NCI-H82 treated with DMSO at 0.1 percent for 48 hours (cell line): ENCODE results near the gene CFAP119.

ENCODE experiments used
- DNase-seq: peaks from one replicate; lab custom pipeline; 2025; ENCODE audit not compliant: unreplicated experiment; lab: John Stamatoyannopoulos, UW

CFAP119 gene

GRCh38 chr16:30782486-30783279 lies 20.8 kb upstream of the CFAP119 start:
- no peak for DNase-seq

GRCh38 chr16:30780549-30780948 lies 18.7 kb upstream of the CFAP119 start:
- DNase-seq = no peak

- no peak for DNase-seq
These were observed 18.2 kb upstream of the CFAP119 start for GRCh38 chr16:30780021-30780420.

GRCh38 chr16:30779596-30779995 lies 17.7 kb upstream of the CFAP119 start:
- DNase-seq = no peak

GRCh38 chr16:30778549-30779244 lies 16.8 kb upstream of the CFAP119 start:
- DNase-seq = peak; percentile 16

GRCh38 chr16:30777591-30778297 lies 15.9 kb upstream of the CFAP119 start:
- DNase-seq = no peak

- peak; percentile 59 for DNase-seq
These were observed 13.7 kb upstream of the CFAP119 start for GRCh38 chr16:30775392-30776188.

- DNase-seq = no peak
These were observed 13.2 kb upstream of the CFAP119 start for GRCh38 chr16:30775131-30775391.

- no peak for DNase-seq
These were observed 12.7 kb upstream of the CFAP119 start for GRCh38 chr16:30774367-30775130.

- no peak for DNase-seq
These were observed 12.0 kb upstream of the CFAP119 start for GRCh38 chr16:30773826-30774225.

GRCh38 chr16:30771726-30772125 lies 9.9 kb upstream of the CFAP119 start:
- no peak for DNase-seq

GRCh38 chr16:30769379-30770089 lies 7.7 kb upstream of the CFAP119 start:
- no peak for DNase-seq

- DNase-seq = no peak
These were observed 6.8 kb upstream of the CFAP119 start for GRCh38 chr16:30768583-30769181.

- DNase-seq = no peak
These were observed 6.1 kb upstream of the CFAP119 start for GRCh38 chr16:30767767-30768465.

GRCh38 chr16:30766933-30767284 lies 5.0 kb upstream of the CFAP119 start:
- DNase-seq = no peak

GRCh38 chr16:30766206-30766932 lies 4.5 kb upstream of the CFAP119 start:
- no peak for DNase-seq

- DNase-seq = no peak
These were observed 3.1 kb upstream of the CFAP119 start for GRCh38 chr16:30764816-30765465.

- DNase-seq = no peak
These were observed 2.2 kb upstream of the CFAP119 start for GRCh38 chr16:30764086-30764485.
